HCT116 (cell line): ENCODE data around the gene FHIT.

Experiments
- EGR1 ChIP-seq: IDR thresholded peaks from 2 replicates; pipeline ENCODE4 v1.6.1; 2012; ENCODE audit warnings: low read depth
- JUND ChIP-seq: IDR thresholded peaks from 2 replicates; pipeline ENCODE4 v1.6.1; 2012
- POLR2A ChIP-seq: IDR thresholded peaks from 2 replicates; pipeline ENCODE4 v1.7.0; 2011; ENCODE audit warnings: borderline replicate concordance; ENCODE audit not compliant: insufficient read depth, insufficient read length; ENCODE audit errors: extremely low read depth
- POLR2AphosphoS5 ChIP-seq: IDR thresholded peaks from 2 replicates; pipeline ENCODE4 v1.6.1; 2011; ENCODE audit warnings: mild to moderate bottlenecking, low read depth, low read length, moderate library complexity
- ZFX ChIP-seq: fragments of 450-650 bp; IDR thresholded peaks from 2 replicates; pipeline ENCODE4 v1.6.1; 2017
- TF ChIP-seq, protein P1 (sequence below): IDR thresholded peaks from 2 replicates; pipeline ENCODE4 v1.6.1; 2012
- TF ChIP-seq, protein P2 (sequence below), 3 experiments: fragments of 200-600 bp in 1 of 3; sonication (generic) in 1 of 3; IDR thresholded peaks in 2 of 3; conservative IDR thresholded peaks in 1 of 3; 2 replicates each; pipeline ENCODE4 v1.5.1; 2012 to 2017; ENCODE audit warnings: low read depth in 2 of 3, low read length in 2 of 3, antibody characterized with exemption in 1 of 3, borderline replicate concordance in 1 of 3, control low read depth in 1 of 3, mild to moderate bottlenecking in 1 of 3, mixed read lengths in 1 of 3, mixed run types in 1 of 3, moderate library complexity in 1 of 3; ENCODE audit not compliant: insufficient read depth in 1 of 3
- TF ChIP-seq, protein P3 (sequence below): IDR thresholded peaks from 2 replicates; pipeline ENCODE4 v1.6.1; 2012; ENCODE audit warnings: low read depth
- TF ChIP-seq, protein P4 (sequence below): IDR thresholded peaks from 2 replicates; pipeline ENCODE4 v1.6.1; 2011; ENCODE audit warnings: mild to moderate bottlenecking, low read length, moderate library complexity; ENCODE audit not compliant: insufficient replicate concordance; ENCODE audit errors: extremely low read depth

DNA sequence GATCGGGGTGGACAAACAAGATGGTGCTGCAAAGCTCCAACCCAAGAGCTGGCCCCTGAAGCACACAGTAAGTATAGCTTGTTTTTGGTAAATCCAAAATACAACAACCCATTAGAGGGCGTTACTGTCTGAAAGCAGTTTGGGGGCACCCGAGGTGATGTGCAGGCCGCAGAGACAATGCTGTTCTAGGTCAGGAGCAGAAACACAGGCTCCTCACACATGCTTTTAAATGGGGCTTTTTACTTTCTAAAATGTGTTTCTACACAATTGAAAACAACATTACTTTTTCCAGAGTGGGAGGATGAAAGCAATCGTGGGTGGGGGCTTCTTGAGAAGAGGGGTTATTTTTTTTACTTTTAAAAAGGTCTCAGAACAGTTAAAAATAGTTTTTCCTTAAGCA is 1172.2 kb downstream of the FHIT start:
- TF ChIP-seq, protein P1, sequence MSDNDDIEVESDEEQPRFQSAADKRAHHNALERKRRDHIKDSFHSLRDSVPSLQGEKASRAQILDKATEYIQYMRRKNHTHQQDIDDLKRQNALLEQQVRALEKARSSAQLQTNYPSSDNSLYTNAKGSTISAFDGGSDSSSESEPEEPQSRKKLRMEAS: no peak
- no peak for TF ChIP-seq ZFX
- TF ChIP-seq, protein P2, sequence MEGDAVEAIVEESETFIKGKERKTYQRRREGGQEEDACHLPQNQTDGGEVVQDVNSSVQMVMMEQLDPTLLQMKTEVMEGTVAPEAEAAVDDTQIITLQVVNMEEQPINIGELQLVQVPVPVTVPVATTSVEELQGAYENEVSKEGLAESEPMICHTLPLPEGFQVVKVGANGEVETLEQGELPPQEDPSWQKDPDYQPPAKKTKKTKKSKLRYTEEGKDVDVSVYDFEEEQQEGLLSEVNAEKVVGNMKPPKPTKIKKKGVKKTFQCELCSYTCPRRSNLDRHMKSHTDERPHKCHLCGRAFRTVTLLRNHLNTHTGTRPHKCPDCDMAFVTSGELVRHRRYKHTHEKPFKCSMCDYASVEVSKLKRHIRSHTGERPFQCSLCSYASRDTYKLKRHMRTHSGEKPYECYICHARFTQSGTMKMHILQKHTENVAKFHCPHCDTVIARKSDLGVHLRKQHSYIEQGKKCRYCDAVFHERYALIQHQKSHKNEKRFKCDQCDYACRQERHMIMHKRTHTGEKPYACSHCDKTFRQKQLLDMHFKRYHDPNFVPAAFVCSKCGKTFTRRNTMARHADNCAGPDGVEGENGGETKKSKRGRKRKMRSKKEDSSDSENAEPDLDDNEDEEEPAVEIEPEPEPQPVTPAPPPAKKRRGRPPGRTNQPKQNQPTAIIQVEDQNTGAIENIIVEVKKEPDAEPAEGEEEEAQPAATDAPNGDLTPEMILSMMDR (IDR thresholded peaks at IDR 0.05 in 2 of 3, conservative IDR thresholded peaks at IDR 0.05 in 1 of 3; ENCODE audit: borderline replicate concordance in 1 of 3, insufficient read depth in 1 of 3, low read depth in 2 of 3, low read length in 2 of 3): no peak
- no peak for TF ChIP-seq JUND
- TF ChIP-seq, protein P3, sequence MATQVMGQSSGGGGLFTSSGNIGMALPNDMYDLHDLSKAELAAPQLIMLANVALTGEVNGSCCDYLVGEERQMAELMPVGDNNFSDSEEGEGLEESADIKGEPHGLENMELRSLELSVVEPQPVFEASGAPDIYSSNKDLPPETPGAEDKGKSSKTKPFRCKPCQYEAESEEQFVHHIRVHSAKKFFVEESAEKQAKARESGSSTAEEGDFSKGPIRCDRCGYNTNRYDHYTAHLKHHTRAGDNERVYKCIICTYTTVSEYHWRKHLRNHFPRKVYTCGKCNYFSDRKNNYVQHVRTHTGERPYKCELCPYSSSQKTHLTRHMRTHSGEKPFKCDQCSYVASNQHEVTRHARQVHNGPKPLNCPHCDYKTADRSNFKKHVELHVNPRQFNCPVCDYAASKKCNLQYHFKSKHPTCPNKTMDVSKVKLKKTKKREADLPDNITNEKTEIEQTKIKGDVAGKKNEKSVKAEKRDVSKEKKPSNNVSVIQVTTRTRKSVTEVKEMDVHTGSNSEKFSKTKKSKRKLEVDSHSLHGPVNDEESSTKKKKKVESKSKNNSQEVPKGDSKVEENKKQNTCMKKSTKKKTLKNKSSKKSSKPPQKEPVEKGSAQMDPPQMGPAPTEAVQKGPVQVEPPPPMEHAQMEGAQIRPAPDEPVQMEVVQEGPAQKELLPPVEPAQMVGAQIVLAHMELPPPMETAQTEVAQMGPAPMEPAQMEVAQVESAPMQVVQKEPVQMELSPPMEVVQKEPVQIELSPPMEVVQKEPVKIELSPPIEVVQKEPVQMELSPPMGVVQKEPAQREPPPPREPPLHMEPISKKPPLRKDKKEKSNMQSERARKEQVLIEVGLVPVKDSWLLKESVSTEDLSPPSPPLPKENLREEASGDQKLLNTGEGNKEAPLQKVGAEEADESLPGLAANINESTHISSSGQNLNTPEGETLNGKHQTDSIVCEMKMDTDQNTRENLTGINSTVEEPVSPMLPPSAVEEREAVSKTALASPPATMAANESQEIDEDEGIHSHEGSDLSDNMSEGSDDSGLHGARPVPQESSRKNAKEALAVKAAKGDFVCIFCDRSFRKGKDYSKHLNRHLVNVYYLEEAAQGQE: no peak
- TF ChIP-seq POLR2A: no peak
- TF ChIP-seq, protein P4, sequence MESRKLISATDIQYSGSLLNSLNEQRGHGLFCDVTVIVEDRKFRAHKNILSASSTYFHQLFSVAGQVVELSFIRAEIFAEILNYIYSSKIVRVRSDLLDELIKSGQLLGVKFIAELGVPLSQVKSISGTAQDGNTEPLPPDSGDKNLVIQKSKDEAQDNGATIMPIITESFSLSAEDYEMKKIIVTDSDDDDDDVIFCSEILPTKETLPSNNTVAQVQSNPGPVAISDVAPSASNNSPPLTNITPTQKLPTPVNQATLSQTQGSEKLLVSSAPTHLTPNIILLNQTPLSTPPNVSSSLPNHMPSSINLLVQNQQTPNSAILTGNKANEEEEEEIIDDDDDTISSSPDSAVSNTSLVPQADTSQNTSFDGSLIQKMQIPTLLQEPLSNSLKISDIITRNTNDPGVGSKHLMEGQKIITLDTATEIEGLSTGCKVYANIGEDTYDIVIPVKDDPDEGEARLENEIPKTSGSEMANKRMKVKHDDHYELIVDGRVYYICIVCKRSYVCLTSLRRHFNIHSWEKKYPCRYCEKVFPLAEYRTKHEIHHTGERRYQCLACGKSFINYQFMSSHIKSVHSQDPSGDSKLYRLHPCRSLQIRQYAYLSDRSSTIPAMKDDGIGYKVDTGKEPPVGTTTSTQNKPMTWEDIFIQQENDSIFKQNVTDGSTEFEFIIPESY: no peak
- no peak for TF ChIP-seq EGR1
- no peak for TF ChIP-seq POLR2AphosphoS5
